Liver (tissue), 3 donors: ENCODE data around the gene POU2F3.

Experiments
- CTCF ChIP-seq: fragments of 150-350 bp; IDR thresholded peaks from 2 replicates; pipeline ENCODE4 v1.5.1; 2017; ENCODE audit warnings: improper control_type of control experiment, low read depth, low read length; ENCODE audit not compliant: missing input control
- EGR1 ChIP-seq, 2 donors: IDR thresholded peaks; 2 replicates each; pipeline ENCODE4 v1.6.1; 2016 to 2018; ENCODE audit warnings: antibody characterized with exemption in 2 of 2, low read depth in 2 of 2
- JUND ChIP-seq, 2 donors: IDR thresholded peaks; 2 replicates each; pipeline ENCODE4 v1.6.1; 2016; ENCODE audit warnings: antibody characterized with exemption in 2 of 2
- TAF1 ChIP-seq: conservative IDR thresholded peaks from 2 replicates; pipeline ENCODE4 v1.6.1; 2016; ENCODE audit warnings: antibody characterized with exemption, mild to moderate bottlenecking
- donor health status: healthy.
- donor health status: healthy.

GRCh38 chr11:120194166-120194565 is 45.8 kb upstream of the POU2F3 start:
- no peak for TF ChIP-seq CTCF
- TF ChIP-seq EGR1 (IDR thresholded peaks at IDR 0.05; ENCODE audit: low read depth in 2 of 2), result no peak
- no peak for TF ChIP-seq TAF1
- no peak for TF ChIP-seq JUND (IDR thresholded peaks at IDR 0.05)
